GM23338 (cell line): ENCODE measurements around the gene ADD1. TPM values are rescaled to one million over a fixed set of nuclear protein-coding genes. Genes with fewer than 3 reads are reported as not detected.

Experiments used
- ATAC-seq: fragments of 200-7000 bp; cut with Tn5 transposase; 3 replicates; pipeline ENCODE4 v1.9.1; 2020
- DNase-seq: peaks from one replicate; pipeline ENCODE4 v3.0.0-alpha.2; 2015; ENCODE audit warnings: low spot score
- H2AFZ ChIP-seq: fragments of 200-600 bp; sonication (generic); 2 replicates; pipeline ENCODE4 v1.8.0; 2016; ENCODE audit warnings: antibody characterized with exemption, mild to moderate bottlenecking, moderate library complexity
- H3F3A ChIP-seq: fragments of 200-600 bp; sonication (generic); replicated peaks from 2 replicates; pipeline ENCODE4 v1.8.0; 2017; ENCODE audit warnings: antibody characterized with exemption, mixed run types, low read depth
- H3K27ac ChIP-seq: fragments of 200-600 bp; sonication (generic); 2 replicates; pipeline ENCODE4 v1.6.1; 2016; ENCODE audit warnings: low read depth
- H3K27me3 ChIP-seq: fragments of 200-600 bp; sonication (generic); 2 replicates; pipeline ENCODE4 v1.8.0; 2016; ENCODE audit warnings: mild to moderate bottlenecking, mixed run types, moderate library complexity; ENCODE audit not compliant: insufficient read depth
- H3K36me3 ChIP-seq: fragments of 200-600 bp; sonication (generic); 2 replicates; pipeline ENCODE4 v1.8.0; 2016; ENCODE audit warnings: mild to moderate bottlenecking; ENCODE audit not compliant: insufficient read depth
- H3K4me1 ChIP-seq: fragments of 200-600 bp; sonication (generic); 2 replicates; pipeline ENCODE4 v1.8.0; 2016; ENCODE audit warnings: mild to moderate bottlenecking, moderate library complexity; ENCODE audit not compliant: insufficient read depth
- H3K4me2 ChIP-seq: fragments of 200-600 bp; sonication (generic); 2 replicates; pipeline ENCODE4 v1.7.1; 2017; ENCODE audit warnings: mixed run types
- H3K4me3 ChIP-seq: fragments of 200-600 bp; sonication (generic); 2 replicates; pipeline ENCODE4 v1.6.1; 2016; ENCODE audit warnings: mixed run types
- H3K79me2 ChIP-seq: fragments of 200-600 bp; sonication (generic); replicated peaks from 2 replicates; pipeline ENCODE4 v1.8.0; 2017; ENCODE audit warnings: mild to moderate bottlenecking; ENCODE audit not compliant: insufficient read depth
- H3K9me2 ChIP-seq: fragments of 200-600 bp; sonication (generic); 2 replicates; pipeline ENCODE4 v1.8.0; 2017; ENCODE audit not compliant: insufficient read depth
- H4K20me1 ChIP-seq: fragments of 200-600 bp; sonication (generic); replicated peaks from 2 replicates; pipeline ENCODE4 v1.8.0; 2017; ENCODE audit warnings: mild to moderate bottlenecking; ENCODE audit not compliant: insufficient read depth
- H3K27ac Mint-ChIP-seq: 2 replicates; pipeline ENCODE4 v1.8.0; 2020; ENCODE audit warnings: inconsistent platforms, mild to moderate bottlenecking, moderate library complexity, mixed read lengths
- H3K27me3 Mint-ChIP-seq: 3 replicates; pipeline ENCODE4 v1.8.0; 2022; ENCODE audit warnings: low read depth, mild to moderate bottlenecking, moderate library complexity, mixed read lengths, inconsistent platforms; ENCODE audit not compliant: insufficient read depth, poor library complexity
- H3K36me3 Mint-ChIP-seq: 3 replicates; pipeline ENCODE4 v1.8.0; 2021; ENCODE audit warnings: low read depth, mild to moderate bottlenecking, inconsistent platforms, moderate library complexity, mixed read lengths
- H3K4me1 Mint-ChIP-seq: 3 replicates; pipeline ENCODE4 v1.8.0; 2020; ENCODE audit warnings: mild to moderate bottlenecking, inconsistent platforms, mixed read lengths
- H3K4me3 Mint-ChIP-seq: 3 replicates; pipeline ENCODE4 v1.8.0; 2021; ENCODE audit warnings: moderate library complexity, mild to moderate bottlenecking, inconsistent platforms, mixed read lengths
- H3K9me3 Mint-ChIP-seq: 3 replicates; pipeline ENCODE4 v1.8.0; 2020; ENCODE audit warnings: moderate library complexity, mild to moderate bottlenecking, inconsistent platforms, mixed read lengths
- CREB1 ChIP-seq: fragments of 250-450 bp; sonication (Bioruptor Pico); IDR thresholded peaks from 2 replicates; pipeline ENCODE4 v1.5.0; 2020; ENCODE audit warnings: low read depth, mild to moderate bottlenecking, moderate library complexity
- CTCF ChIP-seq, 2 experiments: fragments of 200-600 bp in 1 of 2; sonication (generic) in 1 of 2; conservative IDR thresholded peaks; 2 replicates each; pipeline versions ENCODE4 v1.5.1 to v1.6.1; 2016 to 2017; ENCODE audit warnings: antibody characterized with exemption in 2 of 2, low read depth in 2 of 2, mild to moderate bottlenecking in 2 of 2, moderate library complexity in 1 of 2
- ETS1 ChIP-seq: IDR thresholded peaks from 2 replicates; pipeline ENCODE4 v1.6.1; 2016; ENCODE audit warnings: antibody characterized with exemption
- EZH2 ChIP-seq: fragments of 200-600 bp; sonication (generic); IDR thresholded peaks from one replicate; pipeline ENCODE4 v1.8.0; 2017; ENCODE audit warnings: antibody characterized with exemption, mild to moderate bottlenecking, low read depth; ENCODE audit not compliant: unreplicated experiment
- EZH2phosphoT487 ChIP-seq: fragments of 200-600 bp; sonication (generic); IDR thresholded peaks from one replicate; pipeline ENCODE4 v1.8.1; 2018; ENCODE audit warnings: antibody characterized with exemption; ENCODE audit not compliant: unreplicated experiment
- JUNB ChIP-seq: IDR thresholded peaks from one replicate; pipeline ENCODE4 v1.6.1; 2016; ENCODE audit warnings: antibody characterized with exemption; ENCODE audit not compliant: unreplicated experiment
- NANOG ChIP-seq: IDR thresholded peaks from 2 replicates; pipeline ENCODE4 v1.6.1; 2016; ENCODE audit warnings: antibody characterized with exemption, borderline replicate concordance
- POLR2AphosphoS5 ChIP-seq: IDR thresholded peaks from 2 replicates; pipeline ENCODE4 v1.6.1; 2016; ENCODE audit warnings: antibody characterized with exemption, low read depth
- REST ChIP-seq: IDR thresholded peaks from one replicate; pipeline ENCODE4 v1.6.1; 2018; ENCODE audit warnings: antibody characterized with exemption; ENCODE audit not compliant: unreplicated experiment
- STAT1 ChIP-seq: IDR thresholded peaks from one replicate; pipeline ENCODE4 v1.6.1; 2016; ENCODE audit warnings: antibody characterized with exemption; ENCODE audit not compliant: unreplicated experiment
- ZNF114 ChIP-seq: fragments of 250-450 bp; sonication (Bioruptor Pico); IDR thresholded peaks from 2 replicates; pipeline ENCODE4 v1.5.0; 2020; ENCODE audit warnings: mild to moderate bottlenecking, moderate library complexity
- ZNF331 ChIP-seq: fragments of 250-450 bp; sonication (Bioruptor Pico); IDR thresholded peaks from 2 replicates; pipeline ENCODE4 v1.5.0; 2020; ENCODE audit warnings: low read depth, mild to moderate bottlenecking, moderate library complexity
- polyA plus RNA-seq: library from polyadenylated mRNA; unstranded; fragments of >200 nt; fragmentation: Nextera tagmentation; extraction: Ambion mirVana; gene quantifications from 2 replicates; pipeline ENCODE4 v1.2.1, GENCODE V29; 2016
- total RNA-seq: library from RNA; depleted of rRNA; stranded (reverse); fragments of >200 nt; shearing (Covaris generic); gene quantifications from 2 replicates; pipeline ENCODE4 v1.2.3, GENCODE V29; 2014

The ADD1 gene
- total and polyA plus RNA-seq, 2 experiments from 2014 or later = 126 to 144 TPM

GRCh38 chr4:2833671-2834000 lies 10.0 kb upstream of the ADD1 start:
- Histone ChIP-seq H3K27me3 (no peaks in the 10 kb centered on the region), H3K27ac (no peak overlapping the region), H3K4me3 (no peak overlapping the region), H3K4me1 (peaks cover 20% of the 10 kb centered on the region), H3K4me2 (no peak overlapping the region), H3K36me3 (no peaks in the 10 kb centered on the region), H3K79me2 (no peaks in the 10 kb centered on the region), H3F3A (0 out of 2 replicates have a peak, but pooled peaks cover 8% of the 10 kb centered on the region), H2AFZ (no peak overlapping the region), H4K20me1 (no peaks in the 10 kb centered on the region), H3K9me2 (no peaks in the 10 kb centered on the region)
- Mint-ChIP-seq H3K27me3 (peaks cover 4% of the 10 kb centered on the region), H3K36me3 (peaks cover 27% of the 10 kb centered on the region; the same call in 2 of the 3 replicates), H3K4me1 (peaks cover 15% of the 10 kb centered on the region), H3K9me3 (no peaks in the 10 kb centered on the region), H3K4me3 (no peak overlapping the region), H3K27ac (no peak overlapping the region)
- ATAC-seq (no peak), DNase-seq (no peak)
- TF ChIP-seq NANOG = no peak
- no peak for TF ChIP-seq EZH2
- no peak for TF ChIP-seq POLR2AphosphoS5

GRCh38 chr4:2834001-2834921 lies 9.4 kb upstream of the ADD1 start:
- no peaks in the 10 kb centered on the region for H4K20me1 ChIP-seq
- no peaks in the 10 kb centered on the region for H3K27me3 ChIP-seq
- DNase-seq (no peak), ATAC-seq (no peak)
- no peaks in the 10 kb centered on the region for H3K36me3 ChIP-seq
- H3K4me3 ChIP-seq = no peak overlapping the region
- Mint-ChIP-seq H3K4me1 (peaks cover 15% of the 10 kb centered on the region), H3K4me3 (no peak overlapping the region), H3K36me3 (peaks cover 23% of the 10 kb centered on the region; the same call in 2 of the 3 replicates), H3K27ac (no peak overlapping the region), H3K27me3 (peaks cover 4% of the 10 kb centered on the region), H3K9me3 (no peaks in the 10 kb centered on the region)
- no peak overlapping the region for H3K4me2 ChIP-seq
- H3K79me2 ChIP-seq = no peaks in the 10 kb centered on the region
- H3K9me2 ChIP-seq = no peaks in the 10 kb centered on the region
- no peak overlapping the region for H3K27ac ChIP-seq
- H3F3A ChIP-seq = 0 out of 2 replicates have a peak, but pooled peaks cover 10% of the 10 kb centered on the region
- H3K4me1 ChIP-seq = peaks cover 20% of the 10 kb centered on the region
- no peak overlapping the region for H2AFZ ChIP-seq
- TF ChIP-seq POLR2AphosphoS5 (no peak), ETS1 (no peak), NANOG (no peak), ZNF114 (CRISPR knock-in tag) (no peak), ZNF331 (CRISPR knock-in tag) (no peak), EZH2 (no peak), REST (no peak), CTCF (conservative IDR thresholded peaks at IDR 0.05; ENCODE audit: low read depth in 2 of 2) (no peak), JUNB (no peak), EZH2phosphoT487 (no peak), CREB1 (CRISPR knock-in tag) (no peak), STAT1 (no peak)
